Effector memory CD8-positive, alpha-beta T cell (primary cell): Measurements from ENCODE around the gene PARD6G.

Source experiments
- ATAC-seq: fragments of 150-1000 bp; cut with Tn5 transposase; replicated peaks from 2 replicates; pipeline ENCODE4 v1.10.0; 2021; ENCODE audit warnings: mild to moderate bottlenecking, moderate library complexity
- DNase-seq, 3 experiments: peaks; one replicate each; pipeline ENCODE4 v3.0.0; 2021
- H3K27ac Mint-ChIP-seq, 2 donors: one replicate each; pipeline ENCODE4 v1.8.0; 2022; ENCODE audit warnings: mild to moderate bottlenecking in 2 of 2, mixed read lengths in 2 of 2, moderate library complexity in 2 of 2
- H3K27me3 Mint-ChIP-seq, 2 donors: one replicate each; pipeline ENCODE4 v1.8.0; 2022; ENCODE audit warnings: mixed read lengths in 2 of 2
- H3K36me3 Mint-ChIP-seq: one replicate; pipeline ENCODE4 v1.8.0; 2022; ENCODE audit warnings: mild to moderate bottlenecking, moderate library complexity, mixed read lengths; ENCODE audit not compliant: insufficient read depth
- H3K4me1 Mint-ChIP-seq, 2 donors: one replicate each; pipeline ENCODE4 v1.8.0; 2022; ENCODE audit warnings: low read depth in 2 of 2, mixed read lengths in 2 of 2
- H3K4me3 Mint-ChIP-seq, 2 donors: one replicate each; pipeline ENCODE4 v1.8.0; 2022; ENCODE audit warnings: mild to moderate bottlenecking in 2 of 2, mixed read lengths in 2 of 2, moderate library complexity in 2 of 2
- H3K9me3 Mint-ChIP-seq, 2 donors: one replicate each; pipeline ENCODE4 v1.8.0; 2022; ENCODE audit warnings: mixed read lengths in 2 of 2

Gene PARD6G

GRCh38 chr18:80175451-80176204 is 71.7 kb downstream of the PARD6G start:
- Mint-ChIP-seq H3K27me3 (peaks cover 7 to 18% of the 10 kb centered on the region in 2 donors), H3K36me3 (peaks cover 18% of the 10 kb centered on the region), H3K27ac (peak overlapping the region; percentile 94 to 99), H3K4me1 (peaks cover 48 to 54% of the 10 kb centered on the region in 2 donors), H3K4me3 (peak overlapping the region; percentile 60 to 80), H3K9me3 (no peaks in the 10 kb centered on the region)
- peak; percentile 88 for ATAC-seq
- peak; percentile 71 to 85 (median 72) for DNase-seq

DNA sequence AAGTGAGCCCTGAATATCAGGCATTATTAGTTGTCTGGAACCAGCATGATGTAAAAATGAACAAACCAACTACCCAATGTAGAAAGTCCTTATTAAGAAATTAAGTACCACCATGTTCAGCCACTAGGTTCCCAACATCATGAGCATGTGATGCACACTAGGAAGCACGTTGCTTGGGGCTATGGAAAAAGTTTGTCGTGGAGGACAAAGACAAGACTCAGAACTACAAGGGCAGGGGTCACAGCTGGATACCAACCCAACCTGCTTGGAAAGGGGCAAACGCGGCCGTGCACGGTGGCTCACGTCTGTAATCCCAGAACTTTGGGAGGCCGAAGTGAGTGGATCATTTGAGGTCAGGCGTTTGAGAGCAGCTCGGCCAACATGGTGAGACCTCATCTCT is 74.3 kb downstream of the PARD6G start:
- DNase-seq (no peak), ATAC-seq (no peak)
- no peak overlapping the region for H3K4me3 Mint-ChIP-seq
- H3K27me3 Mint-ChIP-seq, result peaks cover 7 to 26% of the 10 kb centered on the region in 2 donors
- H3K36me3 Mint-ChIP-seq, result peaks cover 18% of the 10 kb centered on the region
- H3K4me1 Mint-ChIP-seq, result peaks cover 35 to 41% of the 10 kb centered on the region in 2 donors
- H3K9me3 Mint-ChIP-seq, result no peaks in the 10 kb centered on the region
- peak overlapping the region in 1 of 2 donors; percentile 80 for H3K27ac Mint-ChIP-seq

- peak overlapping the region; percentile 13 to 80 for H3K27ac Mint-ChIP-seq
- H3K4me1 Mint-ChIP-seq, result peaks cover 31 to 35% of the 10 kb centered on the region in 2 donors
- H3K27me3 Mint-ChIP-seq, result peaks cover 7 to 32% of the 10 kb centered on the region in 2 donors
- DNase-seq (peak; percentile 18 to 54 (median 27)), ATAC-seq (peak; percentile 37)
- H3K4me3 Mint-ChIP-seq, result peak overlapping the region; percentile 7 to 52
- peaks cover 18% of the 10 kb centered on the region for H3K36me3 Mint-ChIP-seq
- no peaks in the 10 kb centered on the region for H3K9me3 Mint-ChIP-seq
Measured at GRCh38 chr18:80172056-80172455, 75.3 kb downstream of the PARD6G start.

DNA sequence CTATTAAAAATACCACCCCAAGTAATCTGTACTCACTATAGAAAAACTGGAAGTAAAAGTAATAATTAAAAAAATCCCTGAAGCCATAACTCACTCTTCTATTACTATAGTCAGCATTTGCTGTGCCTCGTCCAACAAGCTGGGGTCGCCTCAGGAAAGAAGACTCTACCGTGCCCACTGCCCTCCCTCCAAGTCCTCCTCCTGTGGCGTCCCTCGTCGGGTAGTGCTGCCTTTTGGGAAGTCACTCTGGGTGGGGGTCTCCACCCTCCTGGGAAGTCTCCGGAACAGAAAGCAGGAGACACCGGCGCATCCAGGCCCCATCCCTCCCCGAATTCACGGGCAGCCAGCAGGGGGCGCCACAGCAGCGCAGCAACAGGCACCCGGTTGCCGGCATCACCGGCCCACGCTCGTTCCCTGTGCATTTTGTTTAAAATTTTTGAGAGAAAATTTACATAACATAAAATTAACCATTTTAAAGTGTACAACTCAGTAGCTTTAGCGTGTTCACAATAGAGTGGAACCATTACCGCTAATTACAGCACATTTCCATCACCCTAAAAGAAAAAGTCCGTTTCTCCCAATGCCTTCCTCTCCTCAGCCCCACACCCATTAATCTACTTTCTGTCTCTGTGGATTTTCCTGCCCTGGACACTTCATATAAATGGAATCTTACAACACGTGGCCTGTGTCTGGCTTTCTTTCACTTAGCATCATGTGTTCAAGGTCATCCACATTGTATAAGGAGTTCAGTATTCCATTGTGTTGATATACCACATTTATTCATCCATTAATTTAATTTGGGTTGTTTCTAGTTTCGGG is 76.1 kb downstream of the PARD6G start:
- Mint-ChIP-seq H3K4me1 (peaks cover 27 to 32% of the 10 kb centered on the region in 2 donors), H3K4me3 (peak overlapping the region; percentile 7 to 52), H3K27ac (peak overlapping the region; percentile 13 to 80), H3K27me3 (peaks cover 7 to 39% of the 10 kb centered on the region in 2 donors), H3K9me3 (no peaks in the 10 kb centered on the region), H3K36me3 (peaks cover 16% of the 10 kb centered on the region)
- DNase-seq (peak; percentile 58 to 70 (median 58)), ATAC-seq (no peak)

GRCh38 chr18:80170395-80171053 is 76.8 kb downstream of the PARD6G start:
- Mint-ChIP-seq H3K4me1 (peaks cover 21 to 24% of the 10 kb centered on the region in 2 donors), H3K27ac (no peak overlapping the region), H3K27me3 (peaks cover 7 to 39% of the 10 kb centered on the region in 2 donors), H3K36me3 (peaks cover 13% of the 10 kb centered on the region), H3K4me3 (peak overlapping the region in 1 of 2 donors; percentile 7), H3K9me3 (peaks cover under 1 to 2% of the 10 kb centered on the region in 2 donors)
- DNase-seq (no peak), ATAC-seq (no peak)

DNA sequence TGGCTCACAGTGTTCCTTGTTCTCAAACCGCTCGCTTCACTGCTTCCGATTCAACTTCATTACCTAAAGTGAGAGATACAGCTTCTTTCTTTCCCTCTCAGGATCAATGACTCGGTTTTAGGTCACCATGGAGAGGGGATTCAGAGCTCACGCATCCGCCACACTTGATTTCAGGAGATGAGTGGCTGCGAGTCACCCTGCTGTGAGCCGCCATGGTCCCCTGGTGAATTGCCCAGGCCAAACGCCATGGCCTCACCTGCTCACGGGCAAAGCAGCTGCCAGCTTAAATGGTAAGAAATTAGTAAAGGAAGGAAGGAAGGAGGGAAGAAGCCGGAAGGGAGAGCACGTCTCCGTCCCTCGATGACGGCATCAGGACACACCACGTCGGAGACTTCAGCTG is 77.7 kb downstream of the PARD6G start:
- ATAC-seq (no peak), DNase-seq (no peak)
- peaks cover 5 to 9% of the 10 kb centered on the region in 2 donors for H3K9me3 Mint-ChIP-seq
- H3K27me3 Mint-ChIP-seq, result peaks cover 10 to 39% of the 10 kb centered on the region in 2 donors
- peaks cover 14 to 16% of the 10 kb centered on the region in 2 donors for H3K4me1 Mint-ChIP-seq
- no peak overlapping the region for H3K4me3 Mint-ChIP-seq
- H3K27ac Mint-ChIP-seq, result no peak overlapping the region
- H3K36me3 Mint-ChIP-seq, result peaks cover 4% of the 10 kb centered on the region

GRCh38 chr18:80168982-80169381 is 78.3 kb downstream of the PARD6G start:
- Mint-ChIP-seq H3K4me3 (no peak overlapping the region), H3K9me3 (peaks cover 7 to 16% of the 10 kb centered on the region in 2 donors)

GRCh38 chr18:80168346-80168745 is 79.0 kb downstream of the PARD6G start:
- no peak for ATAC-seq
- Mint-ChIP-seq H3K4me3 (no peak overlapping the region), H3K27ac (no peak overlapping the region), H3K9me3 (peaks cover 7 to 17% of the 10 kb centered on the region in 2 donors), H3K4me1 (peaks cover 14 to 16% of the 10 kb centered on the region in 2 donors), H3K36me3 (peaks cover 7% of the 10 kb centered on the region), H3K27me3 (peaks cover 21 to 40% of the 10 kb centered on the region in 2 donors)
- DNase-seq, result no peak

More at GRCh38 chr18:80168982-80169381, 78.3 kb downstream of the PARD6G start:
- H3K27ac Mint-ChIP-seq, result no peak overlapping the region
- peaks cover 14 to 16% of the 10 kb centered on the region in 2 donors for H3K4me1 Mint-ChIP-seq
- ATAC-seq (no peak), DNase-seq (no peak)
- H3K36me3 Mint-ChIP-seq, result peaks cover 4% of the 10 kb centered on the region
- peaks cover 16 to 39% of the 10 kb centered on the region in 2 donors for H3K27me3 Mint-ChIP-seq

DNA sequence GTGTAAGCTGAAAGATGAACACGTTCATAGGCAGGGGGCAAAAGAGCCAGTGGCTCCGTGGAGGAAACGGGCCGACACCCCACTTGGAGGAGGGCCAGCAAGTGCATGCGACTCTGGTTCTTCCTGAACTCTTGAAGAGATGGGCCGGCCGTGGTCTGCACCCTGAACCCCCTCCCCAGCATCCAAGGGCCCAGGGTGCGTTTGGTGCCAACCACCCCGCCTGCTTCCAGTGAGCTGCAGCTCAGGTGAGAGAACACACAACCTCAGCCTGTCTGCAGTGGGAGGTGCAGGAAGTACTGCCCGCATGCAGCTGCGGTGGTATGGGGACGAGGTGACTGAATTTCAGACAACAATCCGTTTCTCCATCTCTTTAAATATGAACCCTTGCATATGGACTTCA is 79.4 kb downstream of the PARD6G start:
- Mint-ChIP-seq H3K9me3 (peaks cover 7 to 17% of the 10 kb centered on the region in 2 donors), H3K4me1 (peaks cover 14 to 16% of the 10 kb centered on the region in 2 donors), H3K36me3 (peaks cover 8% of the 10 kb centered on the region), H3K27ac (no peak overlapping the region), H3K27me3 (peaks cover 21 to 45% of the 10 kb centered on the region in 2 donors), H3K4me3 (no peak overlapping the region)
- ATAC-seq, result no peak
- DNase-seq, result no peak

- H3K27me3 Mint-ChIP-seq, result peaks cover 25 to 51% of the 10 kb centered on the region in 2 donors
Measured at GRCh38 chr18:80167331-80167730, 80.0 kb downstream of the PARD6G start.

GRCh38 chr18:80166725-80167124 is 80.6 kb downstream of the PARD6G start:
- H3K4me1 Mint-ChIP-seq, result peaks cover 8 to 9% of the 10 kb centered on the region in 2 donors
- H3K27ac Mint-ChIP-seq, result no peak overlapping the region
- H3K27me3 Mint-ChIP-seq, result peaks cover 26 to 54% of the 10 kb centered on the region in 2 donors
- H3K36me3 Mint-ChIP-seq, result peaks cover 8% of the 10 kb centered on the region
- DNase-seq (no peak), ATAC-seq (no peak)
- H3K4me3 Mint-ChIP-seq, result no peak overlapping the region
- H3K9me3 Mint-ChIP-seq, result peaks cover 7 to 17% of the 10 kb centered on the region in 2 donors

More at GRCh38 chr18:80167331-80167730, 80.0 kb downstream of the PARD6G start:
- H3K4me3 Mint-ChIP-seq, result no peak overlapping the region
- peaks cover 7 to 17% of the 10 kb centered on the region in 2 donors for H3K9me3 Mint-ChIP-seq
- ATAC-seq (no peak), DNase-seq (no peak)
- H3K36me3 Mint-ChIP-seq, result peaks cover 8% of the 10 kb centered on the region
- no peak overlapping the region for H3K27ac Mint-ChIP-seq
- H3K4me1 Mint-ChIP-seq, result peaks cover 14 to 15% of the 10 kb centered on the region in 2 donors

- Mint-ChIP-seq H3K27ac (no peak overlapping the region), H3K27me3 (peaks cover 21 to 54% of the 10 kb centered on the region in 2 donors), H3K9me3 (peaks cover 7 to 17% of the 10 kb centered on the region in 2 donors), H3K4me1 (peaks cover 3 to 4% of the 10 kb centered on the region in 2 donors), H3K4me3 (no peak overlapping the region), H3K36me3 (peaks cover 7% of the 10 kb centered on the region)
- ATAC-seq (no peak), DNase-seq (no peak)
Measured at GRCh38 chr18:80166240-80166639, 81.1 kb downstream of the PARD6G start.
